ENCODE data around the gene ADRA2C. TPM values are rescaled to one million over a fixed set of nuclear protein-coding genes. Genes with fewer than 3 reads are reported as not detected.

Gene ADRA2C
- total and polyA plus RNA-seq, 12 donors, result 1.1 to 34.0 (median 5.3) TPM

GRCh38 chr4:3803475-3803847 is 37.3 kb downstream of the ADRA2C start:
- intact Hi-C loops (cut with DNase I), result no loop called here
- WGBS, 4 donors, result 34 to 45% (median 39%) methylated on average over 10 to 18 of the region's 18 CpGs
- no peak overlapping the region for H3K4me3 ChIP-seq
- H3K4me1 ChIP-seq (replicated peaks in 1 of 2), result no peaks in the 10 kb centered on the region
- no peak overlapping the region for H3K27ac ChIP-seq
- H3K9me3 ChIP-seq (replicated peaks in 1 of 3), result no peaks in the 10 kb centered on the region
- no peak for DNase-seq
- no peaks in the 10 kb centered on the region for H3K36me3 ChIP-seq (replicated peaks in 1 of 2)
- TF ChIP-seq, protein P1, sequence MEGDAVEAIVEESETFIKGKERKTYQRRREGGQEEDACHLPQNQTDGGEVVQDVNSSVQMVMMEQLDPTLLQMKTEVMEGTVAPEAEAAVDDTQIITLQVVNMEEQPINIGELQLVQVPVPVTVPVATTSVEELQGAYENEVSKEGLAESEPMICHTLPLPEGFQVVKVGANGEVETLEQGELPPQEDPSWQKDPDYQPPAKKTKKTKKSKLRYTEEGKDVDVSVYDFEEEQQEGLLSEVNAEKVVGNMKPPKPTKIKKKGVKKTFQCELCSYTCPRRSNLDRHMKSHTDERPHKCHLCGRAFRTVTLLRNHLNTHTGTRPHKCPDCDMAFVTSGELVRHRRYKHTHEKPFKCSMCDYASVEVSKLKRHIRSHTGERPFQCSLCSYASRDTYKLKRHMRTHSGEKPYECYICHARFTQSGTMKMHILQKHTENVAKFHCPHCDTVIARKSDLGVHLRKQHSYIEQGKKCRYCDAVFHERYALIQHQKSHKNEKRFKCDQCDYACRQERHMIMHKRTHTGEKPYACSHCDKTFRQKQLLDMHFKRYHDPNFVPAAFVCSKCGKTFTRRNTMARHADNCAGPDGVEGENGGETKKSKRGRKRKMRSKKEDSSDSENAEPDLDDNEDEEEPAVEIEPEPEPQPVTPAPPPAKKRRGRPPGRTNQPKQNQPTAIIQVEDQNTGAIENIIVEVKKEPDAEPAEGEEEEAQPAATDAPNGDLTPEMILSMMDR (IDR thresholded peaks at IDR 0.05), result no peak
- TF ChIP-seq POLR2A (IDR thresholded peaks at IDR 0.05), result no peak
- H3K27me3 ChIP-seq, result peaks cover 8% of the 10 kb centered on the region

- no peaks in the 10 kb centered on the region for H3K36me3 ChIP-seq (replicated peaks in 1 of 2)
- DNase-seq, result no peak
- H3K4me1 ChIP-seq (replicated peaks in 1 of 2), result no peaks in the 10 kb centered on the region
- TF ChIP-seq POLR2A (IDR thresholded peaks at IDR 0.05), result no peak
- TF ChIP-seq, protein P1 (IDR thresholded peaks at IDR 0.05), result no peak
- WGBS, 4 donors, result 82 to 96% (median 88%) methylated on average over 5 to 8 of the region's 8 CpGs
- no peak overlapping the region for H3K4me3 ChIP-seq
- H3K27ac ChIP-seq, result no peak overlapping the region
- H3K9me3 ChIP-seq (replicated peaks in 1 of 3), result no peaks in the 10 kb centered on the region
- intact Hi-C loops (cut with DNase I), result no loop called here
- H3K27me3 ChIP-seq, result peaks cover 8% of the 10 kb centered on the region
Measured at GRCh38 chr4:3803946-3804345, 37.8 kb downstream of the ADRA2C start.

DNA sequence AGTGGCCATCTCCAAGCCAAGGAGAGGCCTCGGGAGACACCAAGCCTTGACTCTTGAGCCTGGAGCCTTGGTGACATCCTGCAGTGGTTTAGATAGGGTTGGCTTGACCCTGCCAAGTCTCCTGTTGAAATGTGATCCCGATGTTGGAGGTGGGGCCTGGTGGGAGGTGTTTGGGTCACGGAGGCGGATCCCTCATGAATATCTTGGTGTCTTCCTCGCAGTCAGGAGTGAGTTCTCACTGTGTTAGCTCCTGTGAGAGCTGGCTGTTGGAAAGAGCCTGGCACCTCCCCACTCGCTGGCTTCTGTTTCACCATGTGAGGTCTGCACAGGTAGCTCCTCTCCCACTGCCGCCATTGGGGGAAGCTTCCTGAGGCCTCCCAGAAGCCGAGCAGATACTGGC is 38.8 kb downstream of the ADRA2C start:
- TF ChIP-seq, protein P1 (IDR thresholded peaks at IDR 0.05), result no peak
- TF ChIP-seq POLR2A (IDR thresholded peaks at IDR 0.05), result no peak
- Histone ChIP-seq H3K36me3 (replicated peaks in 1 of 2) (no peaks in the 10 kb centered on the region), H3K27me3 (peaks cover 8% of the 10 kb centered on the region), H3K9me3 (replicated peaks in 1 of 3) (no peaks in the 10 kb centered on the region), H3K27ac (no peak overlapping the region), H3K4me1 (replicated peaks in 1 of 2) (no peaks in the 10 kb centered on the region), H3K4me3 (no peak overlapping the region)
- intact Hi-C loops (cut with DNase I), result no loop called here
- 90 to 95% (median 92%) methylated on average over 5 to 8 of the region's 8 CpGs for WGBS, 4 donors
- DNase-seq, result no peak

GRCh38 chr4:3805731-3806130 is 39.5 kb downstream of the ADRA2C start:
- no peaks in the 10 kb centered on the region for H3K9me3 ChIP-seq (replicated peaks in 1 of 3)
- TF ChIP-seq POLR2A (IDR thresholded peaks at IDR 0.05), result no peak
- TF ChIP-seq, protein P1 (IDR thresholded peaks at IDR 0.05), result no peak
- no peaks in the 10 kb centered on the region for H3K36me3 ChIP-seq (replicated peaks in 1 of 2)
- DNase-seq, result no peak
- peaks cover 8% of the 10 kb centered on the region for H3K27me3 ChIP-seq
- no peaks in the 10 kb centered on the region for H3K4me1 ChIP-seq (replicated peaks in 1 of 2)
- WGBS, 4 donors, result 87 to 98% (median 93%) methylated on average over 7 to 11 of the region's 11 CpGs
- intact Hi-C loops (cut with DNase I), result no loop called here
- no peak overlapping the region for H3K27ac ChIP-seq
- no peak overlapping the region for H3K4me3 ChIP-seq

All from adrenal gland (tissue), 12 donors.